DMS53 treated with DMSO at 0.1 percent for 48 hours (cell line): ENCODE results near the gene AP1AR.

Experiments used
- DNase-seq: peaks from one replicate; lab custom pipeline; 2025; ENCODE audit not compliant: unreplicated experiment; lab: John Stamatoyannopoulos, UW

The AP1AR gene

DNA sequence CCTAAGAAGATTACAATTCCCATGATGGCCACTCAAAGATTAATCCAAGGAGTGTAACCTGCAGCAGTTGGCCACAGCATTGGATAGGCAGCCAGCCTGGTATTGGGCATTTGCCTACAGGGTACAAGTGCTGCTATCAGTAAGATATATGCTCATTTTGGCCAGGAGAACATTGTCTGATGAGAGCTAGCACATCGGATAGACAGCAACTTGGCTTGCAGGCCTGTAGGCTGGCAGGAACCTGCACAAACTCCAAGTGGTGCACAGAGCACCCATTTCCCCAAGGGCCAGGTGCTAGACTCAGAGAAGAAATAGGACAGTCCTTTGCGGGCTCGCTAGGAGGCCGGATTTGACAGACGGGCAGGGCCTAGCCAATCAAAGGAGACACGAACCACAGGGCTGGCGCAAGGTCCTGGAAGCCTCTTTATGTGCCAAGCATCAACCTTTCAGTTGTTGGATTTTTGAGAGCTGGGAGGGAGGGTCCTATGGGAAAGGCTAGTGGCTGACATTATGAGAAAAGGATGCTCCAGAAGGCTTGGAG is 11.7 kb upstream of the AP1AR start:
- no peak for DNase-seq

DNA sequence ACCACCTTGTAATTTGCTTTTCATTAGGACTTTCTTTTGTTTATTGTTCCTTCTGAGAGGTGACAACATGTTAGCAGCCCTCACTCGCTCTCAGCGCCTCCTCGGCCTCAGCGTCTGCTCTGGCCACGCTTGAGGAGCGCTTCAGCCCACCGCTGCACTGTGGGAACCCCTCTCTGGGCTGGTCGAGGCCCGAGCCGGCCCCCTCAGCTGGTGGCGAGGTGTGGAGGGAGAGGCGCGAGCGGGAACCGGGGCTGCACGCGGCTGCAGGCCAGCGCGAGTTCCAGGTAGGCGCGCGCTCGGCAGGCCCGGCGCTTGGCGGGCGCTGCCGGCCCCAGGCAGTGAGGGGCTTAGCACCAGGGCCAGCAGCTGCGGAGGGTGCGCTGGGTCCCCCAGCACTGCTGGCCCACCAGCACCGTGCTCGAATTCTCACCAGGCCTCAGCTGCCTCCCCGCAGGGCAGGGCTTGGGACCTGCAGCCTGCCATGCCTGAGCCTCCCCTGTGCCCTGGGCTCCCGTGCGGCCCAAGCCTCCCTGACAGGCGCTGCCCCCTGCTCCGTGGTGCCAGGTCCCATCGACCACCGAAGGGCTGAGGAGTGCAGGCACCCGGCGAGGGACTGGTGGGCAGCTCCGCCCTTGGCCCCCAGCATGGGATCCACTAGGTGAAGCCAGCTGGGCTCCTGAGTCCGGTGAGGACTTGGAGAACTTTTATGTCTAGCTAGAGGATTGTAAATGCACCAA is 9.2 kb upstream of the AP1AR start:
- no peak for DNase-seq

DNA sequence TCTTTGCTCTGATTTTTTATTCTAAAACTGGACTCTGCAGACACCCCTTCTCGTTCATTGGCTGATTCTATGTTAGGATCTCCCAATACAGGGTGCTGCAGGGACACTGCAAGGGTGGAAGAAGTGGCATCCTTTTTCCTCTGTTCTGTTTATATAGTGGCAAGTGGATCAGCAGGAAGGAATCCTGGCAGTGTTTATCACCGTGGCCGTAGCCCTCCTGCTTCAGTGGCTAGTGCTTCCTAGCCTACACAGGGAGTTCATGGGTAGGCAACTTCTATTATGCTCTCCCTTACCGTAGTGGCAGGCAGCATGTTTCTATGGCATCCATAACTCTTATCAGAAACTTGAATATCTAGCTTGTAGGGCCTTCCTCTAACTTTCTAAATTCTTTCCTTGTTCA is 6.4 kb upstream of the AP1AR start:
- no peak for DNase-seq

DNA sequence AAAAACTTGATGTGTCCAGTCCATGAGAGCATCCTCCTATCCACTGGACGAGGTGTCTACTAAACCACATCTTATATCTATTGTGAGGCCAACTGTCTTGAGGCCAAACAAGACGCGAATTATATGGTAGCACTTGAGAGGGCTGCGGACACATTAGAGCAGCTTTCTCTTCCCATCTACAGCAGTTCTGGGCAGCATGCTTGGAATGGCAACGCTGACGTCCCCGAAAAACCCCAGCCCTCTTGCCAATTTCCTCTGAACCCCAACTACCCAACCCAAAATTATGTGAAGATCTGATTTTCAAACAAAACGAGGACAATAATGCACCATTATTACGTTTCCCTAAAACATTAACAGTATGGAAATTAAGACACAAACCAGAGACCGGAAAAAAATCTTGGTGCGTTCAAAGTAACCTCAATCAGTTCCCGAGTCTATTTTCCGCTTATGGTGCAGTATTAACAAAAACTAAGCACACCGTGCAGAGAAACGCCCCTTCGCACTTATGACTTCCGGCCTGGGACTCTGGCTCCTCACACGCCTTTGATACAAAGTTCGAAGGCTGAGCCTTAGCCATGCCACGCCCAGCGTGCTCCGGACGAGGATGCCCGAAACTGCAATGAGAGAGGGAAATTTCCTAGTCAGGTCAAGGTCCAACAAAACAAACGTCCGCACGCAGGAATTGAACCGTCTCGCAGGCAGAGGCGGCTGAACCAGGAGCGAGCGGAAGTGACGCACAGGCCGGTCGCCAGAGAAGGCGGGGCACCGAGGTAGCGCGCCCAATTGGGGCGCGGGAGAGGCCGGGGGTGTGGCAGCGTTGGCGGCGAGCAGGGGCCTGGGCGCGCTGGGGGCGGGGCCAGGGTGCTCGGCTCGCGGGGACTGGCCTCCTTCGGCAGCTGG is 458 bp upstream of the AP1AR start:
- DNase-seq, result peak; percentile 82

DNA sequence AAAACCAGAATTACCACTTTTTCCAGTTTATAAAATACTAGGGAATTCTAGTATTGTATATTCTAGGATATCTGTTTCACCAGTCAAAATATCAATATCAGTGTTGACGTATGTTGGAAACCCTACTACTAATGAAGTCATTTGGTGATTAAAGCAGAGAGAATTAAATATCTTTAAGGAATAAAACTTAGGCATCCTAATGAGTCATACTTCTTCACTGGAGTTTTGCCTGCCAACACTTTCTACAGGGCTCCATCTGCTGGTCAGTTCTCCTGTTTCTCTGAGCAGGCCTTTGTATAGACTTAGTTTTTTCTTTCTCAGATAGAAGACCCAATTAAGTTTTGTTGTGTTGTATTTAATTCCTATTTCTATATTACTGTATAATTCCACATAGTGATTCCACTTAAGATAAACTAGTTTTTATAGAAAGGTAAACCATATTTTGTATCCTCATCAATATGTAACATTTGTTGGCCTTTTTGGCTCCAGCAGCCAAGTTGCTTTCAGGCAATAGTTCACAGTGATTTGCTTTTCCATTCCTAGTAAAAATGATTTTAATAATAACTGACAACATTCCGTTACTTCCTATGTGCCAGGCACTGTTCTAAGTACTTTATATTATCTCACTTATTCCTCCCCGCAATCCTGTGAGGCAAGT is 3.5 kb downstream of the AP1AR start:
- DNase-seq, result peak; percentile 23

DNA sequence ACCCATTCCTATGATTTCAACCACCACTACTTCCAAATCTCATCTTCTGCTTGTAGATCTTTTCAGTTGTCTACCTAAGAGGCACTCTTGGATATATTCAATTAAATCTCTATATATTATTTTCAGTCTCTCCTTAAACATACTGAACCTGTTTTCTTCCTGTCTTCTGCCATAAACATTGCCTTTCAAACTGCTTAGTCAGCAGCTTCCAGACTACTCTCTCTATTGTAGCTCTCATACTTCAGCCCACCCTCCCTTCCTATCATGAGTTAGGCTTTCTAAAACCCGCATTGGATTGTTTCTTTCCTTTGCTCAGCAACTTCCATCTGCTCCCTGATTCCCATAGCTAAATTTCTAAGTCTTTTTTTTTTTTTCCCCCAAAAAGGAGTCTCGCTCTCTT is 4.5 kb downstream of the AP1AR start:
- DNase-seq, result no peak

DNA sequence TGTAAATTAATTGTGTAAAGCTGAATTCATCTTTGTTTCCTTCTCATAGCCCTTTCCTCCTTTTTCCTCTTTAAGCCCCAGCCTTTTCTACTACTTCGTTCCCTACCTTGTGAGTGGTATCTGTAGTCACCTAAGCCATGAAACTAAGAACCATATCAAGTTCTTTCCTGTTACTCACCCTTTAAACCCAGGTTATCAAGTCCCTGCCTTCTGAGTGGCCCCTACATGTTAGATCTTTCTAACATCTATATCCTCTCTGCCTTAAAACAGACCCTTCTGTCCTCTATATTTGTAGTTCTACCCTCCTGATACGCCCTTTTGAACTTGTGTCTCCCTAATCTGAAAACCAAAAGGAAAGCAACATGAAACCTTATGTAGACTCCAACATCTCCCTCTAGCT is 7.2 kb downstream of the AP1AR start:
- no peak for DNase-seq

DNA sequence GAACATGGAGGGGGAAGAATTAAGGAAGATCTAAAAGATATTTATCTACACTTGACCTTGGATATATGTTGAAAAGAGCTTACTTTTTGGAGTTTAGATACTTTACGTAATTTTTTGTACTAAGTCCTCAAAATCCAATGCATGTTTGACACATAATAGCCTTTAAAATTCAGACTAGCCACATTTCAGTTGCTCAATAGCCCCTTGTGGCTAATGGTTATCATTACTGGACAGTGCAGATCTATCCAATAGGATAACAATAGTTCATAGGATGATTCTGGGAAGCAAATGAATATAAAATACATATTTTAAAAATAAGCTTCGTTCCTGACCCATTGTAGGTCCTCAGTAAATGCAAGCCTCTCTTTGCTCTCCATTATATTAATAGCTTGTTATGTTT is 13.8 kb downstream of the AP1AR start:
- DNase-seq, result no peak

DNA sequence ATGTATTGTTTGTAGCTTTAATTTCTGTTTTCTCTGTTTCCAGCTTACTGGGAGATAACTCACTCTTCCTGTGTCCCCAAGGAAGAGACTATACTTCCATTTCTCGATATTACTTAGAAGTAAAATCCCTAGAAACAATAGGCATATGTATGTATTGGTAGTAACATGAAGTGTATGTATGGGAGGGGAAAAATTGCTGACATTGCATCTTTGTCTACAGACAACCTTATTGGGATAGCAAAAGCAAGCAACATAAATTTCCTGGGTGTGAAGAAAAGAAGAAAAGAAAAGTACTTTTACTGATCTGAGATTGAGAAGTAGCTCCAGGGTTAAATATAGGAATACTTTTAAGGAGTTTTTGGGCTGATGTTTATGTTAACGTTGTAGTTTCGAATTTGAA is 15.4 kb downstream of the AP1AR start:
- DNase-seq, result no peak

DNA sequence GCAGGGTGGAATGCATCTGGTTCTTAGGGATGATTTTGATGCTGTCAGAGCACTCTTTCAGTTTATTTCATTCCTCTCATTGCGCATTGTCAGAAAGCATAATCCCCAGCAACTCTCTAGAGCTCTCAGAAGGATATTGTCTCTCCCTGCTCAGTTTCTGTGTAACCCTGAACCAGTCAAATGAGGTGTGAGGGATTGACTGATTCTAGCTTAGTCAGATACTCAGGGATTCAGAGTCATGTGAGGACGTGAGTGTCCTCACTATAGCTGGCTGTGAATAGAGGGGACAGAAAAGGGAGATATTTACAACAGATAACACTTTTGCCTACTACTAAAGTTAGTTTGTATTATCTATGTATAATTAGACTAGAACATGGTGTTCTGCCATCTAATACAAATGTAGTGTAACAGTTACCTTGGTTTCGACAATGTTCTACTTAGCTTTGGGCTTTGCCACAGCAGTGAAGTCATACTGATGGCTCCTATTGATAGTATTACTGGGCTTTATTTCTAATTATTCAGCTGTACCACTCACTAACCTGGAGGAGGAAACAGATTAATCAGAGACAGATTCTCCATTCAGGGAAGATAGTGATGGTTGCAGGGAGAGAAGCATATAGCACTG is 19.5 kb downstream of the AP1AR start:
- no peak for DNase-seq

DNA sequence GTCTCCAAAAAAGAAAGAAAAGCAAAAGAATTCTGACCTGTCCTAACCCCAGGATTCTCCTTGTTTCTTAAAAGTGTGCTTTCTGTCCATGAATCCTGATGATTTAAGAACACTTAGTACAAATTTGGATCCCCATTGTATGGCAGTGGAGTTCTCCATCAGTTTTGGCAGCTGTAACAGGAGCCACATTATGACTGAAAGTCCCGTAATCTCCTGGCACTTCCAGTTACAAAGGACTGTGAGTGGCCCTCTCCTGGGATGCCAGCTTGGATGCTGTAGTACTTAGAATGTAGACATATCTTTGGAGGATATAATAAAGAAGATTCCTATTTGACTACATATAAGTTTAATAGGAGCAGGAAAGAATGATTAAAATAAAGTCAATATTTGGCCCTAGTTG is 20.6 kb downstream of the AP1AR start:
- DNase-seq, result no peak

DNA sequence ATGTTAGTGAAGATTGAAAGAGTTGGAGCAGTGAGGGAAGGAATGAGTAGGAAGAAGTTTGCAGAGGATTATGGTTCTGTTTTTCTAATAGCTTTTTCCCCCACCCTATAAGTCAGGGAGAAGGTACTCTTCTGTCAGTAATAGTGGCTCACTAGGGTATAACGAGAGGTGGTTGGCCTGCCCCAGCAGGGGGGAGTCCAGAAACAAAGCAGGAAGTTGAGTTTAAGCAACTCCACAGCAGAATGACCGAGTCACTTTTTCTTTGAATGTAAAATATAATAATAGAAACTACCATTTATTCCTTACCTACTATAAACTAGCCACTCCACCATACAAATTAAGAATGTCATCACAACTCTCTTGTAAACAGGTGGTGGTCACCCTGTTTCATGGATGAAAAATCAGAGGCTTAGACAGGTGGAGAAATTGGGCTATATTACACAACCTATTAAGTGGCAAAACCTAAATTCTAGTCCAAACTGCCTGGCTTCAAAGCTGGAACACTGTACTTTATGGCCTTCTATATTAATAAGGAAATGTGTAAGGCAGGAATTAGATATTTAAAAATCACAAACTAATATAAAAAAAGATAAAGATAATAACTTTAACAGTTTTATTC is 21.9 kb downstream of the AP1AR start:
- DNase-seq, result no peak

DNA sequence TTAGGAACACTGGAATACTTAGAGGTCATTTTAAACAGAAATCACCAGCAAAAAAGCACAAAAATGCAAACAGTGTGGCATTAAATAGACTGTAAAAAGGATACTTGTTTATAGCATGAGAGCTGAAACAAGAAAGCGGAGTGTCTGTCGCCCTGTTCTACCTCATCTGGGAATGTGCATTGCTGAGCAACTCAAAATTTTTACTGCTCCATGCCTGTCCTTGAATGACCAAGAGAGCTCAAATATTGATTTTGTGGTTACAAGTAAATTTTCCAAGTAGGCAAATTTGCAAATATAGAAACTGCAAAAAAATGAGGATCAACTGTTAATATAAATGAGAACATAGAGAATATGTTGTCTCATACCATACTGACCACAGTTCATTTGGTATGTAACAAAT is 25.5 kb downstream of the AP1AR start:
- no peak for DNase-seq

DNA sequence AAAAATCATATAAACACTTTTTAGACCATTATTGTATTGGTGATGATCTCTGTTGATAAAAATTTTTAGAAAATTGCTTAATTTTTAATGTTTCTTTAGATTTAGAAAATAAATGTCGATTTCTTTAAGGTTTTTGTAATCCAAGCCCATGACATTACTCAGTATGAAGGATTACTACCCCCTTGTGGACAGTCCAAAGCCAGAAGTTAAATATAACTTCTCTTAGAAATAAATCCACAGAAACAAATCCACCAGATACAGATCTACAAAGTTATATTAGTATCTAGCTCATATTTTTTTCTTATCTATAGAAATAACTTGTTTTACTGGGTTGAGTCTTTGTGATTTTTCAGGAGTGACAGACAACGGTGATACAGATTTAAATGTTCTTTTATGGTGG is 35.2 kb downstream of the AP1AR start:
- DNase-seq, result no peak

DNA sequence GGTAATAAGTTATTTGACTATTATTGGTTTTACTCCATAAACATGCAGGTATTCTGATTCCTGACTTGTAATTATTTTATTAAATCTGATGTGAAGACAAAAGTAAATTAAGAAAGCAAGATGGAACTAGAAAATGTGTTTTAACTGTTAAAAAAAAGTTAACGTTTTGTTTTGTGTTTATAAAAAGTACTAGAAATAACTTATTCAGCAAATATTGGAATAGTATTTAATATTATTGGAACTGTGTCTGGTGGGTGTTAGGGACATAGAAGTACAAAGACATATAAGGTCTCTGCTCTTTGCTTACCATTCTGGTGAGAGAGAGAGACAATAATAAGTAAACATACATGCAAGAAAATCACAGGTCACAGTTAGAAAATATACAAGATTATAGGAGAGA is 38.5 kb downstream of the AP1AR start:
- no peak for DNase-seq

DNA sequence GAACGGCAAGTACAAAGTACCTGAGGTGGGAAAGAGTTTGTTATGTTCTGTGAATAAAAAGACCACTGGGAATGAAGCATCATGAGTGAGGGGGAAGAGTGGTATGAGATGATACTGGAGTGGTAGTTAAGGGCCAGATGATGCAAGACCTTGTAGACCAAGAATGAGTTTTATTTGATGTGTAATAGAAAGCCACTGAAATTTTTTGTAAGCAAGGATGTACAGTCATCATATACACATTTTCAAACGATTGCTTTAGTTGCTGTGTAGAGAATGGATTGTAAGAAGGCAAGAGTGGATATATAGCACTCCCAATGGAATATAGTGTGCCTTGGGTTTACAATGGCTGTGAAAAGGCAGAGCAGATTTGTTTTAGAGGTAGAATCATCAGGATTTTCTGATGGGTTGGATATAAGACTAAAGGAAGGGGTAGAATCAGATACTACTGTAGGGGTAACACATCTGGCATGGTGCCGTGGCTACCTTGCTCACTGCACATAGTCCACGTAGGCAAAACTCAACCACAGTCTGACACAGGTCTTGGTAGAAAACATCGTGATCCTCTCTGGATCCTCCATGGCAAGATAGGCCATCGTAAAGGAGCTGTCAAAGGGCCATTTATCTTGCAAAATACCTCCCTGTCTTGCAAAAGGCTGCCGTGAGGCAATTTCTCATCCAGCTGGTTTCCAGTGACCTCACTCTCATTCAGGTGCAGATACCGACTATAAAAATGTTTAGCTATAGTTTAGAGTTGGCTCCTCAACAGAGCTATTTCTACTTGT is 39.2 kb downstream of the AP1AR start:
- no peak for DNase-seq

DNA sequence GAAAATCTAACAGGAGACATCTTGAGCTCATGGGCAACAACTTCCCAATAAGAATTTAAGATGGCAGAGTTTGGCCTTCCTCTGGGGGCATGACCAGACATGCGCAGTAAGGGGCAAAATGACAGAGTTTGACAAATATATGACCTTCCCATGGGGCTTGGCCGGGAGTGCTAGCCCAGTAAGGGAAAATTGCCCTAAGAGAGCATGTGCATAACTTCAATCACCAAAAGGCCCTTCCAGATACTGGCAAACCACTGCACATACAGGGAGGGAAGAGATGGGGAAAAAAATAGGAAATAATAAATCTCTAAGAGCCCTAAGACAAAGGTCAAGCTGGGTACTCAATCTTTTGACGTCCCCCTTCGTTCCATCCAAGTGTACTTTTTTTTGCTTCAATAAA is 40.7 kb downstream of the AP1AR start:
- DNase-seq, result no peak

DNA sequence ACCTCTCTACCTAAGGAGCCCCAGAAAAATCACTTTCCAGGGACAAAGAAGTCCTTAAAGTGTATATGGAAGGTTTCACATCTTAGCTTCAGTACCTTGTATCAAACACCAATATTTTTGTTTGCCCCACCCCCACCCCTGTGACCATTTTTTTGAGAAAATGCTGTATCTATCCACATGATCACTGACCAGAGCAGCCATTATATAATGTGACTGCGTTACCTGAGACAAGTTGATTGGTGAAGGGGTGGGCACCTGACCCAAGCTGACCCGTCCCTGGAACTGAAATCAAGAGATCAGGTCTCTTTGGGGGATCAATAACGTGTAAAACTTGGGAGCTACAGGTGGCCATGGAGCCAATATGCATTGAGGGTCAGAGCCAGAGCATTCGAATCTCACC is 43.4 kb downstream of the AP1AR start:
- DNase-seq, result no peak

DNA sequence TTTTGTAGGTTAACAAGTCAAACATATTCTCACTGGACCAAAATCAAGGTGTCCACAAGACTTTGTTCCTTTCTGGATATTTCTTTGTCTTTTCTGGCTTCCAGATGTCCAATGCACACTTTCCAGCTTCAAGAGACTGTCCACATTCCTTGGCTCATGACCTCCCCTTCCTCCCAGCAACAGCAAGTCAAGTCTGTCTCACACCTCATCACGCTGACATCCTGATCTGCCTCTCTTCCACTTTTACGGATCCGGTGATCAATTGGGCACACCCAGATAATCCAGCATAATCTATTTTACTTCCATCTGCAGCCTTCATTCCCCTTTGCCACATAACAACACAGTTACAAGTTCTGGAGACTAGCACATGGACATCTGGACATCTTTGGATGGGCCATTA is 44.5 kb downstream of the AP1AR start:
- no peak for DNase-seq

DNA sequence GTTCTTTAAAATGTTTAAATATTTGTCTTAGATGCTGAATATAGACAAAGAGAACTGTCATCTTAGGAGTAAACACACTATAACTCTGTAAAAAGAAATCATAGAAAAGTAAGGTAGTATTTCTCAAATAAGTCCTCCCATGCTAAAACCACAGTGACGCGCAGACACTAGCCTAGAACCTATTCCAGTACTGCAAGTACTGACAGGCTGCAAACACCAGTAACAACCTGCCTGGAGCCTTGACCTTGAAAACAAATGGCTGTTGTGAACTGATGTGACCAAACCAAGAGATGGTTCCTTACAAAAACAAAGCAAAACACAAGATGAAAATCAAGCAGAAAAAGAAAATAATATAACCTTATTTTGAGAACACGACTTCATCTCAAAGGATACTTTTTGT is 45.6 kb downstream of the AP1AR start:
- no peak for DNase-seq
